ENCODE data around the gene APPBP2. TPM values are rescaled to one million over a fixed set of nuclear protein-coding genes. Genes with fewer than 3 reads are reported as not detected.
"Not testable (repeated sequence)": the region's sequence is repeated elsewhere in the genome, so short reads cannot be mapped to it uniquely, and the experiment has no call there.

Gene APPBP2
- total and polyA plus RNA-seq, 9 donors: 14.4 to 72.1 (median 53.1) TPM

DNA sequence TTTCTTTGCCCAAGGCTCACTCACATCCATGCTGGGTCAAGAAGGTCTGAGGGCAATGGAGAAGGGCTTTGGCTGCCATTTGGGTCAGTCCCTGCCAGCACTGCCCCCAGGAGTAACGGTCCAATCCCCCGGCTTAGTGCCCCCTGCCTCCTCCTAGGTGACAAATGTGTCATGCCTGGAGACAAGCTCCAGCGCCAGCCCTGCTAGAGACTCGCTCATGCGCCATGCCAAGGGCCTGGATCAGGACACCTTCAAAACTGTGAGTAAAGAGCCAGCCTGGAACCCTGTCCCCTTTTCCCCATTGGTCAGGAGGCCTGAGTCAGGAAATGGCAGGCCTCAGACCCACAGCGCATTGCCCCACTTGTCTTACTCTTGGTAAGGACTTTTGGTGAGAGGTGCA, 100.4 kb downstream of the APPBP2 start:
- 89 to 93% (median 90%) methylated on average over 6 of the region's 6 CpGs for WGBS, 3 donors
- Histone ChIP-seq H3K27me3 (no peaks in the 10 kb centered on the region), H3K4me3 (no peak overlapping the region), H3K36me3 (no peaks in the 10 kb centered on the region), H3K27ac (no peak overlapping the region), H3K9me3 (no peaks in the 10 kb centered on the region), H3K4me1 (ENCODE audit: insufficient read depth) (no peaks in the 10 kb centered on the region)
- intact Hi-C loops (cut with DNase I): no loop called here
- DNase-seq: no peak
- TF ChIP-seq CTCF (IDR thresholded peaks at IDR 0.05) (no peak), POLR2A (IDR thresholded peaks at IDR 0.05) (no peak), EP300 (IDR thresholded peaks at IDR 0.05) (no peak)

DNA sequence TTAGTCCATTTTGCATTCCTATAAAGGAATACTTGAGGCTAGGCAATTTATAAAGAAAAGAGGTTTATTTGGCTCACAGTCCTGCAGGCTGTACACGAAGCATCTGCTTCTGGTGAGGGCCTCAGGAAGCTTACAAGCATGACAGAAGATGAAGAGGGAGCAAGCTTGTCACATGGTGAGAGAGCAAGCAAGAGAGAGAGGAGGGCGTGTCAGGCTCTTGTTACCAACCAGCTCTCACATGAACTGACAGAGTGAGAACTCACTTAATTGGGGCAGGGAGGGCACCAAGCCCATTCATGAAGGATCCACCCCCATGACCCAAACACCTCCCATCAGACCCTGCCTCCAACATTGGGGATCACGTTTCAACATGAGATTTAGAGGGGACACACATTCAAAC, 102.2 kb downstream of the APPBP2 start:
- Histone ChIP-seq H3K4me3 (no peak overlapping the region), H3K27ac (no peak overlapping the region), H3K9me3 (no peaks in the 10 kb centered on the region), H3K36me3 (no peaks in the 10 kb centered on the region), H3K4me1 (ENCODE audit: insufficient read depth) (no peaks in the 10 kb centered on the region), H3K27me3 (no peaks in the 10 kb centered on the region)
- 86 to 89% (median 87%) methylated on average over 3 of the region's 3 CpGs for WGBS, 3 donors
- DNase-seq: no peak
- no peak for TF ChIP-seq EP300 (IDR thresholded peaks at IDR 0.05)
- no peak for TF ChIP-seq CTCF (IDR thresholded peaks at IDR 0.05)
- no peak for TF ChIP-seq POLR2A (IDR thresholded peaks at IDR 0.05)
- intact Hi-C loops (cut with DNase I): loop anchor here in 1 of 4 donors (5.0 kb wide), 1 partner anchor 213 kb away; no protein-coding TSS in a partner anchor

DNA sequence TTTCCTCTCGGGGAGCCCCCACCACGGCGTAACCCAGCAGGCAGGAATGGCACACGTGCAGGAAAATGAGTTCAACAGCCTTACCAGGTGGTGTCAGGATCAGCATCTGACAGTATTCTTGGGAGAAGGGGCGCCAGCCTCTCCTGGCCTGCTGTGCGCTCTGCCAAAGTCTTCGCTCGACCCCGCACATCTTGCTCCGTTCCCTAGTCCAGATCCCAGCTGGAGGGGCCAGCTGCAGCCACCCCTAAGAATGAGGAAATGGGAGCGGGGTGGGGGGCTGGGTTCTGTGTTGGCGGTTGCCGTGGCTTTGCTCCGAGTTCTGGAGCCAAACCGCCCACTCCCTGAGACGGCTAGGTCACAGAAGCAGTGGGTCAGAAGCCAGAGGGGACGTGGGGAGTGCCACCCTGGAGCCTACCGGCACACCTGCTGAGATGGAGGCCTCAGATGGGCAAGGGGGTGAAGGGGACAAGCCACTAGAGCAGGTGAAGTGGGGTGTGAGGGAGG, 103.8 kb downstream of the APPBP2 start, which contains the start of gene CHCT1:
Gene CHCT1 (plus strand): TSS at position 328 of the 504 bp plus-strand sequence. CDS start 104 bp downstream, at position 432.
- no peaks in the 10 kb centered on the region for H3K27me3 ChIP-seq
- H3K27ac ChIP-seq: peak within 1 kb of the TSS in 1 of 2 donors; percentile 17
- no peaks in the 10 kb centered on the region for H3K4me1 ChIP-seq (ENCODE audit: insufficient read depth)
- intact Hi-C loops (cut with DNase I): loop anchor here in 1 of 4 donors (5.0 kb wide), 1 partner anchor 215 kb away; no protein-coding TSS in a partner anchor
- TF ChIP-seq EP300 (IDR thresholded peaks at IDR 0.05) (no peak), POLR2A (IDR thresholded peaks at IDR 0.05) (no peak), CTCF (IDR thresholded peaks at IDR 0.05) (no peak)
- WGBS, 3 donors: 58 to 68% (median 68%) methylated on average over 18 of the region's 18 CpGs
- peak within 1 kb of the TSS; percentile 37 for H3K4me3 ChIP-seq
- no peaks in the 10 kb centered on the region for H3K36me3 ChIP-seq
- no peaks in the 10 kb centered on the region for H3K9me3 ChIP-seq
- DNase-seq: peak in 1 of 5 donors; percentile 17

DNA sequence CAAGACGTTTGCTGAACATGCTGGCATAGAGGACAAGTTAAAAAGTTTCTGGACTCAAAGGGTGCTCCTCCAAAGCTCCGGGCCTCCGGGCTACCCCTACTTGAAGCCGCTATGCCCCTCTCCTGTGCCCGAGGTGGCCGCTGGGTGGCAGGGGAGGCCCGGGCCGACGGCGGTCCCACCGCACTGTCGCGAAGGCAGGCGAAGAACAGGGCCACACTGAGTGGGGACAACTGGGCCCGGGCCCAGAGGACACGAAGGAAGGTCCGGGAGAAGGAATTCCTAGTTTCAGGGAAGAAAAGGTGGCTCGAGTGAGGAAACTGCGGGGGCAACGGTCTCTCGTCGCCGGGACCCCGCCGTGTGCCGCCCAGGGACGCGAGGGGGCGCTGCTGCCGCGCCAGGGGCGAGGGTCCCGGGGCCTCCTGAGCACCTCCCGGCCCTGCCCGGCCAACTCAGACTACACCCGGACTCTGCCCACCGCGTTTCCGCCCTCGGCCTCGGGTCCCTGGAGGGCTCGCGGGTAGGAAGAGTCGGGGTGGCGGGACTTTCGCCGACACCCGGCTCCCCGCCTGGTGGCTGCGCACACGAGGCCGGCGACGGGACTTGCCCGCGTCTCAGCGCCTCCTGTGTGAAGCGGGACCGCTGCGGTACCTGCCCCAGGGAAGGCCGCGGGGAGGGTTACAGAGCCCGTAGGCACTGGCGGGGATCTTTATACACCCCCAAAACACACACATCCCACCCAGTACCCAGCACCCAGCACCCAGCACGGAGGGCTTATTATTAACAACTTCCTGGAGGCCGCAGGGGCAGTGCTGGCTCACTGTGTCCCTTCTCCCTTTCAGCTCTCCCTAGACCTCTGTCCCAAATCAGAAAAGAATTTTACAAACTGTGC, 104.5 kb downstream of the APPBP2 start:
- H3K9me3 ChIP-seq: no peaks in the 10 kb centered on the region
- H3K27ac ChIP-seq: peak overlapping the region in 1 of 2 donors; percentile 17
- DNase-seq: peak; percentile 53 to 74 (median 70)
- H3K4me1 ChIP-seq (ENCODE audit: insufficient read depth): no peaks in the 10 kb centered on the region
- intact Hi-C loops (cut with DNase I): loop anchor here in 1 of 4 donors (5.0 kb wide), 1 partner anchor 216 kb away; no protein-coding TSS in a partner anchor
- peak overlapping the region; percentile 37 for H3K4me3 ChIP-seq
- H3K27me3 ChIP-seq: no peaks in the 10 kb centered on the region
- H3K36me3 ChIP-seq: no peaks in the 10 kb centered on the region
- TF ChIP-seq EP300 (IDR thresholded peaks at IDR 0.05) (no peak), CTCF (IDR thresholded peaks at IDR 0.05) (peak; percentile 90 to 96 (median 90))
- WGBS, 3 donors: 2 to 5% (median 3%) methylated on average over 64 to 66 of the region's 66 CpGs

DNA sequence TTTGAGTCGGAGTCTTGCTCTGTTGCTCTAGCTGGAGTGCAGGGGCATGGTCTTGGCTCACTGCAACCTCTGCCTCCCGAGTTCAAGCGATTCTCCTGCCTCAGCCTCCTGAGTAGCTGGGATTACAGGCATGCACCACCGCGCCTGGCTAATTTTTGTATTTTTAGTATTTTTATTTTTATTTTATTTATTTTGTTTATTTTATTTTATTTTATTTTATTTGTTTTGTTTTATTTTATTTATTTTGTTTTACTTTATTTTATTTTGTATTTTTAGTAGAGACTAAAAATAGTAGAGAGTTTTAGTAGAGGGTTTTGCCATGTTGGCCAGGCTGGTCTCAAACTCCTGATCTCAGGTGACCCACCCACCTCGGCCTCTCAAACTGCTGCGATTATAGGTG, 106.2 kb downstream of the APPBP2 start:
- H3K4me3 ChIP-seq; H3K9me3 ChIP-seq; DNase-seq; H3K36me3 ChIP-seq; H3K27ac ChIP-seq; H3K4me1 ChIP-seq (ENCODE audit: insufficient read depth); H3K27me3 ChIP-seq: not testable (repeated sequence)
- WGBS, 3 donors: 88 to 93% (median 89%) methylated on average over 7 of the region's 7 CpGs
- intact Hi-C loops (cut with DNase I): loop anchor here in 1 of 4 donors (5.0 kb wide), 1 partner anchor 217 kb away; no protein-coding TSS in a partner anchor

DNA sequence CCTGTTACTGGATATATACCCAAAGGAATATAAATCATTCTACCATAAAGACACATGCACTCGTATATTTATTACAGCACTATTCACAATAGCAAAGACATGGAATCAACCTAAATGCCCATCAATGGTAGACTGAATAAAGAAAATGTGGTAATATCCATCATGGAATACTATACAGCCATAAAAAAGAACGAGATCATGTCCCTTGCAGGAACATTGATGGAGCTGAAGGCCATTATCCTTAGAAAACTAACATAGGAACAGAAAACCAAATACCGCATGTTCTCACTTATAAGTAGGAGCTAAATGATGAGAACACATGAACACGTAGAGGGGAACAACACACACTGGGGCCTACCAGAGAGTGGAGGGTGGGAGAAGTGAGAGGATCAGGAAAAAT, 107.0 kb downstream of the APPBP2 start:
- H3K4me3 ChIP-seq; H3K4me1 ChIP-seq (ENCODE audit: insufficient read depth); H3K27ac ChIP-seq; DNase-seq; H3K9me3 ChIP-seq; H3K27me3 ChIP-seq; H3K36me3 ChIP-seq; intact Hi-C loops (cut with DNase I): not testable (repeated sequence)
- WGBS, 3 donors: 92 to 94% (median 94%) methylated on average over 4 of the region's 4 CpGs
